ENCODE data around the gene DPP6.

DNA sequence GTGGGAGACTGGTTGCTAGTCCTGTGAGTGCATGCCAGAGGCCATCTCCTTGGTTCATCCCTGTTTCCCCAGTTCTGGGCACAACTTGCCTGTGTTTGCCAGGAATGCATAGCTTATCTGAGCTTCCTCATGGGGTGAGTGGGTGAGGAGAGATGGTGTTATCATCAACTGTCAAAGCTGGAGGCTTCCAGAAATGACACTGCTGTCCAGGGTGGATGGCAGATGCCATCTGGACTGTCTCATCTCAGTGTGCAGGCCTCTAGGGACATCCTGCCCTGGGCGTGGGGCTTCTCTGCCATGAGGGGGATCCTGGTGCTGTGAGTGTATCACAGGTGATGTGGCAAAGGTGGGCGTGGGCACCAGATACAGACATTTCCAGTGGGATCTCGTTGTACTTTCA is 328.6 kb downstream of the DPP6 start:
- TF ChIP-seq POLR2A (IDR thresholded peaks at IDR 0.05) = no peak
- TF ChIP-seq, protein P1, sequence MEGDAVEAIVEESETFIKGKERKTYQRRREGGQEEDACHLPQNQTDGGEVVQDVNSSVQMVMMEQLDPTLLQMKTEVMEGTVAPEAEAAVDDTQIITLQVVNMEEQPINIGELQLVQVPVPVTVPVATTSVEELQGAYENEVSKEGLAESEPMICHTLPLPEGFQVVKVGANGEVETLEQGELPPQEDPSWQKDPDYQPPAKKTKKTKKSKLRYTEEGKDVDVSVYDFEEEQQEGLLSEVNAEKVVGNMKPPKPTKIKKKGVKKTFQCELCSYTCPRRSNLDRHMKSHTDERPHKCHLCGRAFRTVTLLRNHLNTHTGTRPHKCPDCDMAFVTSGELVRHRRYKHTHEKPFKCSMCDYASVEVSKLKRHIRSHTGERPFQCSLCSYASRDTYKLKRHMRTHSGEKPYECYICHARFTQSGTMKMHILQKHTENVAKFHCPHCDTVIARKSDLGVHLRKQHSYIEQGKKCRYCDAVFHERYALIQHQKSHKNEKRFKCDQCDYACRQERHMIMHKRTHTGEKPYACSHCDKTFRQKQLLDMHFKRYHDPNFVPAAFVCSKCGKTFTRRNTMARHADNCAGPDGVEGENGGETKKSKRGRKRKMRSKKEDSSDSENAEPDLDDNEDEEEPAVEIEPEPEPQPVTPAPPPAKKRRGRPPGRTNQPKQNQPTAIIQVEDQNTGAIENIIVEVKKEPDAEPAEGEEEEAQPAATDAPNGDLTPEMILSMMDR (IDR thresholded peaks at IDR 0.05 in 4 of 5, conservative IDR thresholded peaks at IDR 0.05 in 1 of 5) = no peak
